Progenitor cell of endocrine pancreas (in vitro differentiated cells): ENCODE data around the gene SRP68. TPM values are rescaled to one million over a fixed set of nuclear protein-coding genes. Genes with fewer than 3 reads are reported as not detected.

Source experiments
- DNase-seq: peaks from one replicate; pipeline ENCODE4 v3.0.0; 2021; ENCODE audit warnings: low spot score; ENCODE audit not compliant: unreplicated experiment
- H3K27ac Mint-ChIP-seq: 2 replicates; pipeline ENCODE4 v1.8.0; 2021; ENCODE audit warnings: mild to moderate bottlenecking, moderate library complexity, mixed read lengths
- H3K27me3 Mint-ChIP-seq: 2 replicates; pipeline ENCODE4 v1.8.0; 2021; ENCODE audit warnings: mixed read lengths
- H3K36me3 Mint-ChIP-seq: 2 replicates; pipeline ENCODE4 v1.8.0; 2022; ENCODE audit warnings: mixed read lengths; ENCODE audit not compliant: insufficient read depth
- H3K4me1 Mint-ChIP-seq: 2 replicates; pipeline ENCODE4 v1.8.0; 2021; ENCODE audit warnings: low read depth, mixed read lengths
- H3K4me3 Mint-ChIP-seq: 2 replicates; pipeline ENCODE4 v1.8.0; 2021; ENCODE audit warnings: low read depth, mild to moderate bottlenecking, moderate library complexity, mixed read lengths
- H3K9me3 Mint-ChIP-seq: 2 replicates; pipeline ENCODE4 v1.8.0; 2021; ENCODE audit warnings: low read depth, mixed read lengths
- CTCF ChIP-seq: fragments of 200-600 bp; sonication (generic); IDR thresholded peaks from one replicate; pipeline ENCODE4 v1.5.0; 2021; ENCODE audit warnings: antibody characterized with exemption, mild to moderate bottlenecking; ENCODE audit not compliant: unreplicated experiment
- total RNA-seq: library from RNA; stranded (reverse); gene quantifications from 2 replicates; pipeline ENCODE4 v1.2.1, GENCODE V29; 2021

SRP68 gene
- total RNA-seq, 1 donor from 2014 or later: 74.9 TPM

- peaks cover 5% of the 10 kb centered on the region for H3K4me1 Mint-ChIP-seq
- no peaks in the 10 kb centered on the region for H3K9me3 Mint-ChIP-seq
- no peak overlapping the region for H3K27ac Mint-ChIP-seq
- H3K4me3 Mint-ChIP-seq: no peak overlapping the region
- no peaks in the 10 kb centered on the region for H3K27me3 Mint-ChIP-seq
- peaks cover 34% of the 10 kb centered on the region for H3K36me3 Mint-ChIP-seq
- no peak for DNase-seq
- TF ChIP-seq CTCF: no peak
Measured at GRCh38 chr17:76056882-76057281, 15.4 kb downstream of the SRP68 start.

GRCh38 chr17:76054112-76054476 is 18.2 kb downstream of the SRP68 start:
- Mint-ChIP-seq H3K9me3 (no peaks in the 10 kb centered on the region), H3K27ac (peak overlapping the region; percentile 63), H3K27me3 (no peaks in the 10 kb centered on the region), H3K4me1 (peaks cover 8% of the 10 kb centered on the region), H3K36me3 (peaks cover 34% of the 10 kb centered on the region), H3K4me3 (no peak overlapping the region)
- no peak for DNase-seq
- TF ChIP-seq CTCF: no peak

GRCh38 chr17:76053246-76054111 is 18.8 kb downstream of the SRP68 start:
- H3K4me3 Mint-ChIP-seq: no peak overlapping the region
- no peaks in the 10 kb centered on the region for H3K9me3 Mint-ChIP-seq
- peaks cover 8% of the 10 kb centered on the region for H3K4me1 Mint-ChIP-seq
- no peak for DNase-seq
- H3K27ac Mint-ChIP-seq: peak overlapping the region; percentile 63
- TF ChIP-seq CTCF: no peak
- H3K27me3 Mint-ChIP-seq: no peaks in the 10 kb centered on the region
- peaks cover 31% of the 10 kb centered on the region for H3K36me3 Mint-ChIP-seq

GRCh38 chr17:76051561-76051960 is 20.8 kb downstream of the SRP68 start:
- Mint-ChIP-seq H3K27ac (no peak overlapping the region), H3K36me3 (peaks cover 27% of the 10 kb centered on the region), H3K4me1 (peaks cover 8% of the 10 kb centered on the region), H3K9me3 (no peaks in the 10 kb centered on the region), H3K27me3 (no peaks in the 10 kb centered on the region), H3K4me3 (no peak overlapping the region)
- no peak for TF ChIP-seq CTCF
- DNase-seq: no peak

- TF ChIP-seq CTCF: no peak
- no peaks in the 10 kb centered on the region for H3K27me3 Mint-ChIP-seq
- DNase-seq: no peak
- H3K4me1 Mint-ChIP-seq: peaks cover 8% of the 10 kb centered on the region
- no peak overlapping the region for H3K4me3 Mint-ChIP-seq
- H3K36me3 Mint-ChIP-seq: peaks cover 25% of the 10 kb centered on the region
- no peaks in the 10 kb centered on the region for H3K9me3 Mint-ChIP-seq
- no peak overlapping the region for H3K27ac Mint-ChIP-seq
Measured at GRCh38 chr17:76050538-76051467, 21.5 kb downstream of the SRP68 start.
